ENCODE results near the gene NFATC2. TPM values are rescaled to one million over a fixed set of nuclear protein-coding genes. Genes with fewer than 3 reads are reported as not detected.
A peak's percentile ranks its signal among the peaks of the same experiment; 100 is the strongest.

NFATC2 gene
- 5.0 TPM for total RNA-seq (2021; ENCODE audit: unreplicated experiment)
- 3.6 and 3.9 TPM in 2 replicates for polyA plus RNA-seq (2012)
- percentile 54 among the genes with signal in this experiment for Bru-seq, nascent RNA
- percentile 47 among the genes with signal in this experiment for BruChase-seq, experiment 1, labeled RNA remaining after a 6-hour chase
- percentile 48 among the genes with signal in this experiment for BruChase-seq, experiment 2, labeled RNA remaining after a 2-hour chase
- long read RNA-seq, partial matches to known transcripts = 0 of 1 reads
- long read RNA-seq, other reads (novel, unspliced or antisense) = 1 of 1 reads

- ChIA-PET POLR2A (interaction anchor here (0.7 to 1.5 kb wide), 2 partner anchors 12 to 20 kb away, joined by 3 to 4 read pairs; no protein-coding TSS in a partner anchor), CTCF (interaction anchor here (0.8 to 1.8 kb wide), 3 partner anchors 12 to 157 kb away, joined by 3 to 7 read pairs (median 3); no protein-coding TSS in a partner anchor), RAD21 (ENCODE audit: low non-redundant PET in 1 of 2, low total read pairs in 2 of 2, uncharacterized antibody in 2 of 2, unreplicated experiment in 2 of 2) (no interaction called here)
- Histone ChIP-seq H3K9ac (ENCODE audit: low read length) (peak within 1 kb of the TSS; percentile 52), H3K9me2 (ENCODE audit: insufficient read depth) (no peaks in the 10 kb centered on the region), H3K36me3 (ENCODE audit: control insufficient read depth in 1 of 2, insufficient read depth in 2 of 2, low read length in 2 of 2) (no peaks in the 10 kb centered on the region), H3K4me1 (ENCODE audit: control insufficient read depth in 1 of 2, insufficient read depth in 2 of 2, low read length in 2 of 2) (peaks cover 9 to 23% of the 10 kb centered on the region in 2 experiments; a peak in 3 of 4 replicates), H2AFZ (ENCODE audit: low read depth, low read length, poor library complexity, severe bottlenecking) (peak within 1 kb of the TSS; percentile 40), H4K20me1 (ENCODE audit: insufficient read depth) (no peaks in the 10 kb centered on the region), H3K4me2 (ENCODE audit: low read length) (peak within 1 kb of the TSS; percentile 91), H3K9me3 (ENCODE audit: control insufficient read depth in 1 of 2, insufficient read depth in 1 of 2, low read depth in 1 of 2, low read length in 2 of 2) (no peaks in the 10 kb centered on the region), H3K4me3 (replicated peaks in 1 of 2; ENCODE audit: low read depth in 1 of 2, low read length in 2 of 2) (peak within 1 kb of the TSS; percentile 44 to 63), H3K79me2 (ENCODE audit: insufficient read depth, low read length) (no peaks in the 10 kb centered on the region), H3K27ac (ENCODE audit: low read depth, low read length) (peak within 1 kb of the TSS; percentile 3; the same call in 1 of the 2 replicates), H3K27me3 (ENCODE audit: insufficient read depth, low read length) (peaks cover 17% of the 10 kb centered on the region; the same call in 1 of the 2 replicates)
- no TSS peak for BruUV-seq (replicated peaks)
- TF ChIP-seq POLR2AphosphoS5 (IDR thresholded peaks at IDR 0.05; ENCODE audit: low read depth, low read length) (0 out of 2 replicates have a peak, but pooled peaks have one; percentile 31), ELF1 (IDR thresholded peaks at IDR 0.05; ENCODE audit: borderline replicate concordance, low read depth) (no peak)
- peak; percentile 82 for ATAC-seq
- DNase-seq (ENCODE audit: low read depth, low spot score) = no peak
- intact Hi-C loops (cut with micrococcal nuclease) = loop anchor here (5.0 kb wide), 1 partner anchor 95 kb away; no protein-coding TSS in a partner anchor
Observed at GRCh38 chr20:51542571-51543421, at the start of gene NFATC2. TSS of gene NFATC2 (minus strand) at chr20:51542719. CDS start at chr20:51542499, 220 bp downstream.

DNA sequence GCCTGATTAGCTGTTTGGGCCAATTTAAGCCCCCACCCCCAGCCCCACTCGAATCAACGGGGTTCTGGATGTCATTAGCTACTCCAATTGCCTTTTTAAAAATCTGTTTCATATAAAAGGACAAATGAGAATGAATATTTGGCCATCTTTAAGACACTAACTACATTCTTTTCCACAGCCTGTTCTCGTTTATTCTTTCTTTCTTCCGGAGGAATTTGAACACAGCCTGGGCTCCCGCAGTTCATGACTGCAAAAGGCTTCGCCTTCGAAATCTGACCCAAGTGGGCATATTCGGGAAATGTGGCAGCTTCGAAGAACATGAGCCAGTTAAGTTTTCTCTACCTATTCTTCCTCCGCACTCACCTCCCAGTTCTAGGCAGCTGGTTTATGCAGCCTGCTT lies 49.4 kb upstream of the NFATC2 start:
- H3K4me1 ChIP-seq (ENCODE audit: control insufficient read depth in 1 of 2, insufficient read depth in 2 of 2, low read length in 2 of 2) = peaks cover 17 to 40% of the 10 kb centered on the region in 2 experiments
- no peak overlapping the region for H3K4me3 ChIP-seq (replicated peaks in 1 of 2; ENCODE audit: low read depth in 1 of 2, low read length in 2 of 2)
- no peaks in the 10 kb centered on the region for H3K36me3 ChIP-seq (ENCODE audit: control insufficient read depth in 1 of 2, insufficient read depth in 2 of 2, low read length in 2 of 2)
- BruUV-seq (replicated peaks) = no TSS peak
- POLR2A ChIA-PET = no interaction called here
- no peaks in the 10 kb centered on the region for H3K79me2 ChIP-seq (ENCODE audit: insufficient read depth, low read length)
- no peak overlapping the region for H3K4me2 ChIP-seq (ENCODE audit: low read length)
- RAD21 ChIA-PET (ENCODE audit: low non-redundant PET in 1 of 2, low total read pairs in 2 of 2, uncharacterized antibody in 2 of 2, unreplicated experiment in 2 of 2) = no interaction called here
- DNase-seq (ENCODE audit: low read depth, low spot score) = no peak
- no peak for ATAC-seq
- H3K9me2 ChIP-seq (ENCODE audit: insufficient read depth) = no peaks in the 10 kb centered on the region
- H2AFZ ChIP-seq (ENCODE audit: low read depth, low read length, poor library complexity, severe bottlenecking) = no peak overlapping the region
- intact Hi-C loops (cut with micrococcal nuclease) = loop anchor here (10.0 kb wide), 1 partner anchor 607 kb away; no protein-coding TSS in a partner anchor
- no peaks in the 10 kb centered on the region for H3K27me3 ChIP-seq (ENCODE audit: insufficient read depth, low read length)
- CTCF ChIA-PET = interaction anchor here (2.0 kb wide), 1 partner anchor 605 kb away, joined by 5 read pairs; no protein-coding TSS in a partner anchor
- H3K27ac ChIP-seq (ENCODE audit: low read depth, low read length) = no peak overlapping the region
- H3K9me3 ChIP-seq (ENCODE audit: control insufficient read depth in 1 of 2, insufficient read depth in 1 of 2, low read depth in 1 of 2, low read length in 2 of 2) = no peaks in the 10 kb centered on the region
- H4K20me1 ChIP-seq (ENCODE audit: insufficient read depth) = no peaks in the 10 kb centered on the region
- no peak overlapping the region for H3K9ac ChIP-seq (ENCODE audit: low read length)
- TF ChIP-seq, protein P1, sequence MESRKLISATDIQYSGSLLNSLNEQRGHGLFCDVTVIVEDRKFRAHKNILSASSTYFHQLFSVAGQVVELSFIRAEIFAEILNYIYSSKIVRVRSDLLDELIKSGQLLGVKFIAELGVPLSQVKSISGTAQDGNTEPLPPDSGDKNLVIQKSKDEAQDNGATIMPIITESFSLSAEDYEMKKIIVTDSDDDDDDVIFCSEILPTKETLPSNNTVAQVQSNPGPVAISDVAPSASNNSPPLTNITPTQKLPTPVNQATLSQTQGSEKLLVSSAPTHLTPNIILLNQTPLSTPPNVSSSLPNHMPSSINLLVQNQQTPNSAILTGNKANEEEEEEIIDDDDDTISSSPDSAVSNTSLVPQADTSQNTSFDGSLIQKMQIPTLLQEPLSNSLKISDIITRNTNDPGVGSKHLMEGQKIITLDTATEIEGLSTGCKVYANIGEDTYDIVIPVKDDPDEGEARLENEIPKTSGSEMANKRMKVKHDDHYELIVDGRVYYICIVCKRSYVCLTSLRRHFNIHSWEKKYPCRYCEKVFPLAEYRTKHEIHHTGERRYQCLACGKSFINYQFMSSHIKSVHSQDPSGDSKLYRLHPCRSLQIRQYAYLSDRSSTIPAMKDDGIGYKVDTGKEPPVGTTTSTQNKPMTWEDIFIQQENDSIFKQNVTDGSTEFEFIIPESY (IDR thresholded peaks at IDR 0.05; ENCODE audit: extremely low read depth, insufficient replicate concordance, low read length) = no peak
- TF ChIP-seq POLR2AphosphoS5 (IDR thresholded peaks at IDR 0.05; ENCODE audit: low read depth, low read length) (no peak), EGR1 (IDR thresholded peaks at IDR 0.05; ENCODE audit: low read depth) (no peak), EZH2phosphoT487 (IDR thresholded peaks at IDR 0.05; ENCODE audit: borderline replicate concordance) (no peak), SP1 (IDR thresholded peaks at IDR 0.05; ENCODE audit: low read depth) (no peak), RAD21 (IDR thresholded peaks at IDR 0.05; ENCODE audit: low read depth) (no peak)
- TF ChIP-seq, protein P2, sequence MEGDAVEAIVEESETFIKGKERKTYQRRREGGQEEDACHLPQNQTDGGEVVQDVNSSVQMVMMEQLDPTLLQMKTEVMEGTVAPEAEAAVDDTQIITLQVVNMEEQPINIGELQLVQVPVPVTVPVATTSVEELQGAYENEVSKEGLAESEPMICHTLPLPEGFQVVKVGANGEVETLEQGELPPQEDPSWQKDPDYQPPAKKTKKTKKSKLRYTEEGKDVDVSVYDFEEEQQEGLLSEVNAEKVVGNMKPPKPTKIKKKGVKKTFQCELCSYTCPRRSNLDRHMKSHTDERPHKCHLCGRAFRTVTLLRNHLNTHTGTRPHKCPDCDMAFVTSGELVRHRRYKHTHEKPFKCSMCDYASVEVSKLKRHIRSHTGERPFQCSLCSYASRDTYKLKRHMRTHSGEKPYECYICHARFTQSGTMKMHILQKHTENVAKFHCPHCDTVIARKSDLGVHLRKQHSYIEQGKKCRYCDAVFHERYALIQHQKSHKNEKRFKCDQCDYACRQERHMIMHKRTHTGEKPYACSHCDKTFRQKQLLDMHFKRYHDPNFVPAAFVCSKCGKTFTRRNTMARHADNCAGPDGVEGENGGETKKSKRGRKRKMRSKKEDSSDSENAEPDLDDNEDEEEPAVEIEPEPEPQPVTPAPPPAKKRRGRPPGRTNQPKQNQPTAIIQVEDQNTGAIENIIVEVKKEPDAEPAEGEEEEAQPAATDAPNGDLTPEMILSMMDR (IDR thresholded peaks at IDR 0.05 in 2 of 3, conservative IDR thresholded peaks at IDR 0.05 in 1 of 3; ENCODE audit: borderline replicate concordance in 1 of 3, insufficient read depth in 1 of 3, low read depth in 2 of 3, low read length in 2 of 3) = no peak

Data from HCT116 (cell line).